Measurements from ENCODE around the gene GABRB1.

GRCh38 chr4:47334652-47335051 lies 303.3 kb downstream of the GABRB1 start:
- TF ChIP-seq GLIS1 (tag by site-specific recombination; IDR thresholded peaks at IDR 0.05) (no peak), ZBTB11 (tag by site-specific recombination; conservative IDR thresholded peaks at IDR 0.05; ENCODE audit: low read depth) (no peak), ZNF398 (tag by site-specific recombination; IDR thresholded peaks at IDR 0.05) (no peak), CTCF (tag by site-specific recombination; IDR thresholded peaks at IDR 0.05) (no peak), HOXA7 (CRISPR knock-in tag; IDR thresholded peaks at IDR 0.05; ENCODE audit: borderline replicate concordance) (no peak), ZBTB6 (tag by site-specific recombination; IDR thresholded peaks at IDR 0.05) (no peak), REST (tag by site-specific recombination; IDR thresholded peaks at IDR 0.05) (no peak), ZNF423 (tag by site-specific recombination; IDR thresholded peaks at IDR 0.05) (no peak)
